HG03103 (cell line): ENCODE results near the gene ZNF581.

Source experiments
- ATAC-seq: cut with Tn5 transposase; IDR thresholded peaks from one replicate; pipeline ENCODE4 v1.9.1; 2021; ENCODE audit warnings: low read depth; ENCODE audit not compliant: unreplicated experiment

The ZNF581 gene

GRCh38 chr19:55691561-55692481, 48.4 kb downstream of the ZNF581 start:
- ATAC-seq, result no peak

GRCh38 chr19:55692681-55693081, 49.2 kb downstream of the ZNF581 start:
- no peak for ATAC-seq

GRCh38 chr19:55693336-55693974, 50.0 kb downstream of the ZNF581 start:
- ATAC-seq, result no peak

- no peak for ATAC-seq
These were observed 50.8 kb downstream of the ZNF581 start for GRCh38 chr19:55694241-55694655.

GRCh38 chr19:55694656-55695491, 51.4 kb downstream of the ZNF581 start:
- ATAC-seq, result no peak
